ENCODE measurements around the gene NANS.

DNA sequence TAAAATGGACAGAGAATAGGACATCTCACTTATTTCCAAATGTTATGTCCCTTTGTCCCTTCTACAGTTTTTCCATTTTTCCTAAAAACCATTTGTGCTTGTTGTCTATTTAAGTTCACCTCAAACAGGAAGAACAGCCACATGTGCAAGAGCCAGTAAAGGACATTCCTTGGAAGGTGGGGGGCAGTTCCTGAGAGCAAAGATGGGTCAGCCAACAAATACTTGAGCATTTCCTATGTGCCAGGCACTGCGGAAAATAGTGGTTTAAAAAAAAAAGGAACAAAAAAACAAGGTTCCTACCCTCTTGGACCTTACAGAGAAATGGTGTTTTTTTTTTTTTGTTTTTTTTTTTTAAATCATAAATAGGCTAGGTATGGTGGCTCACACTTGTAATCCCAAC lies 46.6 kb upstream of the NANS start:
- TF ChIP-seq, protein P1, sequence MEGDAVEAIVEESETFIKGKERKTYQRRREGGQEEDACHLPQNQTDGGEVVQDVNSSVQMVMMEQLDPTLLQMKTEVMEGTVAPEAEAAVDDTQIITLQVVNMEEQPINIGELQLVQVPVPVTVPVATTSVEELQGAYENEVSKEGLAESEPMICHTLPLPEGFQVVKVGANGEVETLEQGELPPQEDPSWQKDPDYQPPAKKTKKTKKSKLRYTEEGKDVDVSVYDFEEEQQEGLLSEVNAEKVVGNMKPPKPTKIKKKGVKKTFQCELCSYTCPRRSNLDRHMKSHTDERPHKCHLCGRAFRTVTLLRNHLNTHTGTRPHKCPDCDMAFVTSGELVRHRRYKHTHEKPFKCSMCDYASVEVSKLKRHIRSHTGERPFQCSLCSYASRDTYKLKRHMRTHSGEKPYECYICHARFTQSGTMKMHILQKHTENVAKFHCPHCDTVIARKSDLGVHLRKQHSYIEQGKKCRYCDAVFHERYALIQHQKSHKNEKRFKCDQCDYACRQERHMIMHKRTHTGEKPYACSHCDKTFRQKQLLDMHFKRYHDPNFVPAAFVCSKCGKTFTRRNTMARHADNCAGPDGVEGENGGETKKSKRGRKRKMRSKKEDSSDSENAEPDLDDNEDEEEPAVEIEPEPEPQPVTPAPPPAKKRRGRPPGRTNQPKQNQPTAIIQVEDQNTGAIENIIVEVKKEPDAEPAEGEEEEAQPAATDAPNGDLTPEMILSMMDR (IDR thresholded peaks at IDR 0.05): no peak
- no peak for TF ChIP-seq POLR2A (IDR thresholded peaks at IDR 0.05)
